ENCODE results near the gene ALOX12.
A peak's percentile ranks its signal among the peaks of the same experiment; 100 is the strongest.

ALOX12 gene

DNA sequence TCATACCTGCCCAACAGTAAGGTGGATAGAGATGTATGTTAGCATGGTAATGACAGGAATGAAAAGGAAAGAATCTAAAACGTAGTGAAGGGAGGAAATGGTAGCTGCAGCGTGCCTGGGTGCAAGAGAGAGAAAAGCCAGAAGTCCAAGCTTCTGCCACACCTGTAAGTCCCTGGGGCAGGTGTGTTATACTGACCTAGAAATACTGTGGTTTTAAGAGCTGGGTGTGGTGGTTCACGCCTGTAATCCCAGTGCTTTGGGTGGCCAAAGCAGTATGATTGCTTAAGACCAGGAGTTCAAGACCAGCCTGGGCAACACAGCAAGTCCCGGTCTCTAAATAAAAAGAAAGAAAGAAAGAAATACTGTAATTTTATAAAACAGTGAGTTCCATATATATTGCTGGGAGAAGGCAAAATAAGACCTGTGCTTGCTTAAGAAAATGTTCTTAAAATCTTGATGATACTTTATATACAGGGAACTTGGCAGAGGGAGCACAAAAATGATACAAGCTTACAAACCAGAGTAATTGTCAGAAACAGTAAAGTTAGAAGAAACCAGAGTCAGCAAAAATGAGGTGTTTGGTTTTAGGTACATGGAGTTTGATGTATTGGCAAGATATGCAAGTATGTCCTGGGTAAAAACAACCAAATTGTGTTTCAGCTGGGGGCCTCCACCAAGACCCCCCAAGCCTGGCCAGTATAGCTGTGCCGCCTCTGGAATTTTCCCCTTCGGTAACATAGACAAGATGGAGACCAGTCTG lies 6.6 kb downstream of the ALOX12 start:
- DNase-seq = no peak

DNA sequence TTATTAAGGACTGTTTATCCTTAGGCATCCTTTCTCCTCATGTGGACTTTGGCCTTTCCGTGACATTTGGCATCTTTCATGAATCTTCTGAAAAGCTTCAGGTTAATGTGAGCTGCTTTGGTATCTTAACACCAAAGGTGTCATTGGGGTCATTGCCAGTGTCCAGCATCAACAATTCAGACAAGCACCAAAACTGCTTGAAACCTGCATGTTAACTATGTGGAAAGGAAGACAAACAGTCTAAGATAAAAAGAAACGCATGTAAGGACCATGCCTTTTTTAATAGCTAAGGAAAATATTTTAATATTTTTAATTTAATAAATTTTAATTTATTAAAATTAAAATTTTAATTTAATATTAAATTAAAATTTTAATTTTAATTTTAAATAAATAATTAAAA lies 7.9 kb downstream of the ALOX12 start:
- no peak for DNase-seq

DNA sequence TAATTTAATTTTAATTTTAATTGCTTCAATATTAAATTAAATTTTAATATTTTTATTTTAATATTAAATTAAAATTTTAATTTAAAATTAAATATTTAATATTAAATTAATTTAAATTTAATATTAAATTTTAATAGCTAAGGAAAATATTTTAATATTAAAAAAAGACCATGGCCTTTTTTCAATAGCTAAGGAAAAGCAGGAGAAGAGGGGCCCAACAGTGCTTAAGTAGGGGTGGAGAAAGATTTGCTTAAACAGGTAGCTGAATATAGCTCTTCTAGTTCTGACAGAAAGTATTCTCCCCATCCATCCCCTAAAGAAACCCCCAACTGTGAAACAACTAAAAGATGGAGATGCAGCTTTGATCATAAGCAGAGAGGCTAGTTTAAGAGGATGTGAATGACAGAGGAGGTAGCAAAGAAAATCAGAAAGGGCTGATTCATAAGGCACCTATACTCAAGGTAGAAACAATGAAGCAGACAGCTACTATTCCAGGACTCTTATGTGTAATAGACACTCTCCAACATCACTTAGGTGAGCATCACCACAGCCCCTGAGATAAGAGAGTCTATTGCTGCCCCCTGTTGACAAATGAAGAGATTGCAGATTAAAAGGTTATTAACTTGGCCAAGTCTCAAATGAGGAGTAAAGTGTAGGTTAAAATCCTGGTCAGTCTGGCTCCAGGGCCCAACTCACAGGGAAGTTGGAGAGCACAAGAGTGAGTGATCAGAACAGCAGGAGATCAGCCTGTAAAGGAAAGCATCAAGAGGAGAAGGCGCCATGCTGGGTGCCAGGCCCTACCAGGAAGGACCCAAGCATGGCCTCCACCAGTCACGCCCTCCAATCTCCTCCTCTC lies 8.8 kb downstream of the ALOX12 start:
- peak; percentile 51 for DNase-seq

DNA sequence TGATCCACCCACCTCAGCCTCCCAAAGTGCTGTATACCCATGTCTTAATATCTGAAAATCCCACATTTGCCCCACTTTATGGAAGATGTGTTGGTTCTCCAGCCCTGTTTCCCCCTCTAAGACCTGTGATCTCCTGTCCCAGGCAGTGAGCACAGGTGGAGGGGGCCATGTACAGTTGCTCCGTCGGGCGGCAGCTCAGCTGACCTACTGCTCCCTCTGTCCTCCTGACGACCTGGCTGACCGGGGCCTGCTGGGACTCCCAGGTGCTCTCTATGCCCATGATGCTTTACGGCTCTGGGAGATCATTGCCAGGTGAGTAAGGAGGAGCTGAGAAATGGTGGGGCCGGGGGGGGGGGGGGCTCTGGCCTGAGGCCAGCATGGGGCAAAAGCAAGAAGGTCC lies 9.9 kb downstream of the ALOX12 start:
- DNase-seq = no peak

DNA sequence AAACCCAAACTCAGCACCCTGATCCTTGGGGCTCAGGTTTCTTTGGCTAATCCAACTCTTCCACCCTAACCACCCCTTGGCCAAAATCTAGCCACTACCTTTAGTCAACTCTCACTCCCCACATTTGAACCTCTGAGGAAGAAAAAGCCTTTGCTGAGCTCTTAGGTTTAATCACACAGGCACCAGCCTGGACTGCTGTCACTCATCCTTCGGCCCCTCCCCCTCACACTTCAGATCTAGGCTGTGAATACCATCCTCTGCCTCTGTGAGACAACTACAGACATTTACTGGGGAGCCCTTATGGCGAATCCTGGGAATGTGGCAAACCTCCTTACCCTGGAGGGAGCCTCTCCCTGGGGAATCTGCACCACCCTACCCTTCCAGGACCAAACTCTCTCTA lies 11.3 kb downstream of the ALOX12 start:
- no peak for DNase-seq

DNA sequence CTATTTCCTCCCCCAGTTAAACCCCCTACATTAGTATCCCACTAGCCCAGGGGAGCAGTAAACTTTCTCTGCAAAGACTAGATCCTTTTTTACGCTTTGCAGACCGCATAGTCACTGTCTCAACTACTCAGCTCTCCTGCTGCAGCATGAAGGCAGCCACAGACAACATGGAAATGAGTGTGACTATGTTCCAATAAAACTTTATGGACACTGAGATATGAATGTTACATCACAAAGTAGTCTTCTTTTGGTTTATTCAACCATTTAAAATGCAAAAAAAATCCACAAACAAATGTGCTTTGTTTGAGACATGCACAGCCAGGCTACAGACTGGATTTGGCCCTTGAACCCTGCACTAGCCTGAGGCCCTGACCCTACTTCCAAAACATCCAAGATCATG lies 14.7 kb downstream of the ALOX12 start:
- DNase-seq = no peak

DNA sequence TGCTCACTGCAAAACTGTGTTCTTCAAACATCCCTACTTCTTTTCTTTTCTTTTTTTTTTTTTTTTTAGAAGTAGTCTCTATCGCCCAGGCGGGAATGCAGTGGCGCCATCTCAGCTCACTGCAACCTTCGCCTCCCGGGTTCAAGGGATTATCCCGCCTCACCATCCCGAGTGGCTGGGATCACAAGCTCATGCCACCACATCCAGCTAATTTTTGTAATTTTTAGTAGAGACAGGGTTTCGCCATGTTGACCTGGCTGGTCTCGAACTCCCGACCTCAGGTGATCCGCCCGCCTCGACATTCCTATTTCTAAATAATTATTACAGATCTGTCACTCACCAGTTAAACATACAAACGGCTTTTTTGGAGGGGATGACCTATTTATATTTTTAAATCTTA lies 15.6 kb downstream of the ALOX12 start:
- no peak for DNase-seq

DNA sequence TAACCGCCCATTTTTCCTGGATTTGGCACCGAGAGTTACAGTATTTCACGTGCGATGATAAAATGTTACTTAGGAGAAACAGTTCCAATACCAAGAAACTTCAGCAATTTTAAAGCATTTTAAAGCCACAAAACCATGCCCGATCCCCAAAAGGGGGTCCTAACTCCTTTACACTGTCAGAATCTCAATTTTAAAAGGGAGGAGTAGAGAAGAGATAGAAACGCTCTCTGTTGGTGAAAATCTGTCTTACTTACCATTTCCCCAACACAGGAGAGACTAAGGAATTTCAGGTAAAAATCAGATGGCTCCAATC lies 16.0 kb downstream of the ALOX12 start:
- DNase-seq = no peak

DNA sequence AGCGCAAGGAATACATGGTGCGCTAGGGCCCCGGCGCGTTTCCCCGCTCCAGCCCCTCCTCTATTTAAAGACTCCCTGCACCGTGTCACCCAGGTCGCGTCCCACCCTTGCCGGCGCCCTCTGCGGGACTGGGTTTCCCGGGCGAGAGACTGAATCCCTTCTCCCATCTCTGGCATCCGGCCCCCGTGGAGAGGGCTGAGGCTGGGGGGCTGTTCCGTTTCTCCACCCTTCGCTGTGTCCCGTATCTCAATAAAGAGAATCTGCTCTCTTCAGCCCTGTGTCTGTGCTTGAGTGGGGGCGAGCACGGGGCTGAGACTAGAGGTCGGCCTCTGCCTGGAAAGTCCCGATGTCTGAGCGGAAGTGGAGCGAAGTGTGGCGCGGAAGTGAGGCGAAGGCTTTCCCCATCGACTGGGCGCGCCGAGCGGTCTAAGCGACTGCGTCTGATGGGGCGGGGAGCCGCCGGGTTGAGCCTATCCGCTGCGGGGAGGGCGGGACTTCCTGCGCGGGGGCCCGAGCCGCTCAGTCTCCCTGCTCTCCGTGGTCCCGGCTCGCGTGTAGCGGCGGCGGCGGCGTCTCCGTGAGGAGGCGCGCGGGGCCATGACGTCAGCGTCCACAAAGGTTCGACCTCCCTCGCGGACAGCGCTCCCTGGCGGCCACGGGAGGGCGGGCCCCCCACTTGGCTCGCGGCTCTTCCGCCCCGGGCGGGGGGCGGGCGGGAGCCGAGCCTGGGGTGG lies 18.6 kb downstream of the ALOX12 start:
- DNase-seq = peak; percentile 28

DNA sequence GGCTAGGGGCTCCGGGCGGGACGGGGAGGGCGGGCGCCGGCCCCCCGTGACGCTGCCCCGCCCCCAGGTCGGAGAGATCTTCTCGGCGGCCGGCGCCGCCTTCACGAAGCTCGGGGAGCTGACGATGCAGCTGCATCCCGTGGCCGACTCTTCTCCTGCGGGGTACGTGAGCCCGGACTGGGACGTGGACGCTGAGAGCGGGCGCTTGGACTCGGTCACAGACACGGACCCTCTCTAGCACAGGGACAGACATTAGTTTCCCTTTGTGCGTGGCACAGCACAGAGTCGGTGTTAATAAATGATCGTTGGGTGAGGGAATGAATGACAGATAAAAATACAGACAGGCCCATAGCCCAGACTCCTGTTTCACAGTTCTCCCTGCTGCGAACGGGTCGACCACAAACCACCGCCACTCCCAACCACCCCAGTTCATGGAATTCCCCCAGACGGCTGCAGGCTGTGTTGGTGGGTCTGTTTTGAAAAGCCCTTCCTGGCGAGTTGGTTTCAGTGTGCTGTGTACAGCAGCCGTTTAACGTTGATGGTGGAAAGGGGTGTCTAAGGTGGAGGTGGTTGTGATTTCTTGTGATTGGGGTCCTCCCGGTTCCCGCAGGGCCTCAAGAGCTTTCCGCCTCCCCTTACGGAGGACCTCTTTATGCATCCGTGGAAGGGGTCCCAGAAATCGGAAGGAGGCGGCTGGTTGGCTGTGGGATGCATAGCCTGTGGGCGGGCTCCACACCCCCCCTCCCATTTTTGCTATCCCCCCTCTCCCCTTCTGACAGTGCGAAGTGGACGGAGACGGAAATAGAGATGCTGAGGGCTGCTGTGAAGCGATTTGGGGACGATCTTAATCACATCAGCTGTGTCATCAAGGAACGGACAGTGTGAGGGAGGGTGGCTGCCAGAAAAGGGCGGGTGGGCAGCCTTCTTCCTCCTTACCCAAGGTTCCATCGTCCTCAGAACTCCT lies 19.4 kb downstream of the ALOX12 start:
- DNase-seq = no peak

DNA sequence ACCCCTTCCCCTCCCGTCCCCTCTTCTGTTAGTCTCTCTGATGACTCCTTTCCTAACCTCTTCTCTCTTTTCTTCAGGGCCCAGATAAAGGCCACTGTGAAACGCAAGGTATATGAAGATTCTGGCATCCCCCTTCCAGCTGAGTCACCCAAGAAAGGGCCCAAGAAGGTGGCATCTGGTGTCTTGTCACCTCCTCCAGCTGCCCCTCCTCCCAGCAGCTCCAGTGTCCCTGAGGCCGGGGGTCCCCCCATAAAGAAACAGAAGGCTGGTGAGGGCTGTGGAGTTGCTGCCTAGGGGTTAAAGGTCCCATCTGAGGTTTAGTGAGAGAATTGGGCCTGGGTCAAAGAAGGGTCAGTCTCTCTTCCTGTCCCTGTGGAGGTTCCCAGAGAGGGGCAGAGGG lies 20.6 kb downstream of the ALOX12 start:
- no peak for DNase-seq

DNA sequence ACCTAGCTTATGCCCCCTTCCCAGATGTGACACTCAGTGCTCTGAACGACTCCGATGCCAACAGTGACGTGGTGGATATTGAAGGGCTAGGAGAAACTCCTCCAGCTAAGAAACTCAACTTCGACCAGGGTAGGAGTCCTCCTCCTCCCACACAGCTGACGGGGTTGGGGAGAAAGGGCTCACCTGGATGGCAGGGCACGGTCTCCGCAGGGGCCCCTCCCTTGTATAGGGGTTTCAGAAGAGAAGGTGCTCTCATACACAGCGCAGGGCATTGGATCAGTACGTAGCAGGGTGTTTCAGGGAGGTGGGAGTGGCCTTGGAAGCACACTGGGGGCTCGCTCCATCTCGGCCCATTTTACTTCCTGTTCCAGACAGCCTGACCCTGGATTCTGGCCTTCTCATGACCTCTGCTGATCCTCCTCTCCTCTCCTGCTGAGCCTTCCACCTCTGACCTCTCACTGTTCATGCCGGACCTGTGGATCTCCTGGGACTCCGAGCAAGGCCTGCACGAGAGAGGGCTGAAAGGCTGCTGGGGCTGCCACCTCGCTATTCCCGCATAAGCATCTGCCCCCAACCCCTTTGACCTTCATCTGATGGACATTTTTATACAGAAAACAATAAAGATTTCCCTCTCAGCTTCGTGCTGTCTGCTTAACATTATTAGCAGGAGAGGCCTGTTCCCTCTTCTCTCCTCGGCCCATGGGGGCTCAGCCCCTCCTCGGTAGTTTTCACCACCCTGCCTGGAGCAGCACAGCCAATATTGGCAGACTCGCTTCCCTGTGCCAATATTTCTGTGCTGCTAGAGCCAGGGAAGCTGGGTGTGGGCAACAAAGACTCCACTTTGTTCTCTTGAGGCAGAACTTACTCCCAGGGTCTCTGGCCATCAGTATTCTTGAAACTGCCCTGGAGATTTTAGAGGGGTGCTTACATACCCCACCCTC lies 21.3 kb downstream of the ALOX12 start:
- DNase-seq = no peak

DNA sequence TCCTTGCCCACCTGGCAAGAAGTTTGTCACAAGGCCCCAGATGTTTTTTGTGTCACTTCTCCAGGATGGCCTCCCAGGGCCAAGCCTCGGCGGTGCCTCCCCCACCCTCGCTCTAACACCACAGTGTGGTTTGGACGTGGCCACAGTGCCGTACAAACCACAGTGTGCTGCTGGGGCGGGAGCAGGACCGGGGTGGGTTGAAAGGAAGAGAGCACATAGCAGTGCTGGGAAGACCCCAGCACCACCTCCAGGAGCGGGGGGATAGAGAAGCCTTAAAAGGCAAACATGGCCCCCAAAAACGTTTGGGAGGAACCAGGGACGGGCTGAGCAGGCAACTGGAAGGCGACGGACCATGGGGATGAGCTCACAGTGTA lies 22.0 kb downstream of the ALOX12 start:
- no peak for DNase-seq

DNA sequence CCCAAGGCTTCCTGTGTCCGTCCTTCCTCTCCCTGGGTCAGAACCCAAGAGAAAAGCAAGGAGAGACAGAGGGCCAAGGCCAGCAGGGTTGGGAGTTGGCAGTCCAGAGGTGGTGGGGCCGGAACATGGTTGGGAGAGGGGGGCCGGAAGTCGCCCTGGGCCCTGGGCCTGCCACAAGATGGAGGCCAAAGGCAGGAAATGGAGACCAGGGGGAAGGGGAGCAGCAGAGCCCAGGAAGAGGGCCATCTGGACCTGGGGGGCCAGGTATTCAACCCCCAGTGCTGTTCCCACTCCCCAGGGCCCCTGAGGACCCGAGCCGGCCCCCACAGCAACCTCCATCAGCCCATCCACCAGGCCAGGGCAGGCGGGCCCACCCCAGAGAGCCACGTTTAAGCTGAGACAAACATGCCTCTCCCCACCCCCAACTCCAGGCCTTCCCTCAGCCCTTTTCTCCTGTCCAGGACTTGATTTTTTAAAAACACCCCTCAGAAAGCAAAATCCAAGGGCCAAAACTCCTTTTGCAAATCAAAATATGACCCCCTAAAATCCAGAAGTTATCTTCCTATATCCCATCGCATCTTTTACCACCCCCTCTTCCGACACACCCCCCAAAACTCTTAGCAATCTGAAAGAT lies 22.6 kb downstream of the ALOX12 start:
- no peak for DNase-seq

DNA sequence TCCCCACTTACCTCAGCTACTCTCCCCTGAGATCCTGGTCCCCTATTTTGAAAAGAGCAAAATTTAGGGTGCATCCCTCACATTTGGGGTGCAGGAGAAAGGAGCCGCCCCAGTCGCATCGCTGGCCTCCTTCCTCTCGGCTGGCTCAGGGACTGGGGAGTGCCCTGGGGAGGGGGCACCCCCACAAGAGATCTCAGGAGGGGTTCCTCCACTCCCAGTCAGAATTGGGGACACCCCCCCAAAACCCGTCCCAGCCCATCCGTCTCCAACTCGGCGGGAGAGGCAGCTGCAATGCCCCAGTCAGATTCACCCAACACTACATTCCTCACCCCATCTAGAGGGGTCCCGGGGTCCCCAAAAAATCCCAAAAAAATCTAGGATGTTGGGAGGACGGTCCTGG lies 23.5 kb downstream of the ALOX12 start:
- DNase-seq = no peak

DNA sequence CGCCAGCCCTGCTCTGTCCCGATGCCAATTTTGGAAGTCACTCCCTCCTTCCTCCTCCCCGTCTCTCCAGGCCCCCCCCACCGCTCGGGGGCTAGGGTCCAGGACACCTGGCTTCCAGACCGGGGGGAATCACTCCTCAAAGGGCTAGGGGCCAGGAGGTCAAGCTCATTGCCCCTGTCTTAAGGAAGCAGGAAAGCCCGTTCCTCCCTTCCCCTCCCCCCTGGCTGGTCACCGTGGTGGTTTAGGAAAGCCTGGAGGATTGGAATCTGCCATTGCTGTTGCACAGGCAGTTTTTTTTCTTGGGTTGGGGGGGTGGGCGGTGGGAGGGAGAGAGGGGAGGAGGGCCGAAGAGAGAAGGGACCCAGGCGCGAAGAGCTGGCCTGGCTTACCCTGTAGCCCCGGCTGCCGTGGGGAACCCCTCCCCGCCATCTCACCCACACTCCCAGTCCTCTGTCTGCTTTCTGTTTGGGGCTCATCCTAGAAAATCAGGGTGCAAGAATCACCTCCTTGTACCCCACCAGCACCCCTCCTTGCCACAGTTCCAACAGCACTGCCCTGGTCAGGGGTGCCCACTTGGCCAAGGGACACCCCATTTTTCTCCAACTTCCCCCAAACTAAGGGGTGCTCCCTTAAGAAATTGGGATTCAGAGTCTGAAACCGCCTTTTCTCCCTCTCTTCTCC lies 24.1 kb downstream of the ALOX12 start:
- DNase-seq = no peak

DNA sequence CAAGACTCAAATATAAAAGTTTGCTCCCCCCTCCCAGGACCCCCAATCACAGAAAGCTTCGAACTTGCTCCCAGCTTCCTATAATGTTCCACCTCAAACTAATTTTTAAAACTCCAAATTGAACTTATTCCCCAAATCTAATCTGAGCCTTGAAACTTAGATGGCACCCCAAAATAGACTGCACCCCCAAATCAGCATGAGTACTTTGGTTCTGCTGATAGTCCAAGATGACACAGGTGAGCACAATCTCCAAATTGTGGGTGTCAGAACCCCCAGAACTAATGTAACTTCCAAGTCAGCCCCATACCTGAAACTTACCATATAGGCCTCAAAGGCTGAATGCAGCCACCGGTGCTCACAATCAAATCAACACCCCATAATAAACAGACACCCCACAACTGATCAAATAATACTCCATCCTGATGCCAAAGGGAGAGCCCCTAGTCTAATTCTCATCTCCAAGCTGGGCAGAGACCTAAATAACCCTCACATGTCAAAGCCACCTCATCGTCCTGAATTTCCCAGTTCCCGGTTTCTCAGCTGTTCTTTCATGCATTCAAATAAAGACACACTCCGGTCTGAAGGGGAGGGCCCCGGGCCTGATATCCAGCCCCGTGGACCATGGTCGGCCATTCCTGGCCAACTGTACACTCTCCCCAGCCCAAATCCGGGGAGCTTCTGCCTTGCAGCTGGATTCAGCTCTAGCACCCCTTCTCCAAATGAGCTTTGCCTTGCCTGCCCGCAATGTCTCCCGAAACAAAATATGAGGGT lies 25.2 kb downstream of the ALOX12 start:
- no peak for DNase-seq

DNA sequence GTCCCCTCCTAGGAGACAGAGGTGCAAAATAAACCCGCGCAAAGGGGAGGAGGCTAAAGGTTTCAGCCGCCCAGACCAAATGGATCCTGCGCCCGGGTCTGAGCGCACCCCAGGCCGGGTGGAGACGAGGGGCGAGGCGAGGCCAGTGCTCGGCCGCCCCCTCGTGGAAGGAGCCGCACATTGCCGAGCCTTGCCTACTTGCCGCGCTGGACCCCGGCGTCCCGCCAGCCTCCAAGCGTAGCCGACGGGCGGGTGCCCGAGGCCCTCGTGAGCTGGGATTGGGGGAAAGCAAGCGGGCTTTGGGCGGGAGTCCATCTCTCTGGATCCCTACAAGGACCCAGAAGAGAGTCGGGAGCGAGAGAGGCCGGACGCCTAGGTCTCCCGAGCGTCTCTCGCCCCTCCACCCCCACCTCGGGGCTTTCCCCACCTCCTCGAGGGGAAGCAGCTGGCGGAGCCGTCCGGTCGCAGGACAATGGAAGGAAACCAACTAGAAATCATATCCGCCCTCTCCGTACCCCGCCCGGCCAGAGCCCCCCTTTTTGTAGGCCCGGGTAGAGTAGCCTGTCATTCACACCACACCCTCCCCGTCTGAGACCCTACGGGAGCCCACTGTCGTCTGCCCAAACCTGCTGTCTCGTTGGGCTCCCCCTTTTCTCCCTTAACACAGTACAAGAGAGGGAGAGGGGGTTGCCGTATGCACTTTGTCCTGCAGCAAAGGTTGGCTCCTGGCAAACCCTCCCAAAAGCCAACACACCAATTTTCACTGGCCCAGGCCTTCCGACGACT lies 26.3 kb downstream of the ALOX12 start:
- no peak for DNase-seq
